GM12892 (cell line): ENCODE data around the gene RBM34.

Source experiments
- POLR2A ChIP-seq: IDR thresholded peaks from 2 replicates; pipeline ENCODE4 v1.6.1; 2011; ENCODE audit warnings: low read depth, low read length, control low read depth
- POLR2AphosphoS5 ChIP-seq: IDR thresholded peaks from 2 replicates; pipeline ENCODE4 v1.6.1; 2011; ENCODE audit warnings: low read depth, low read length, control low read depth
- TAF1 ChIP-seq: IDR thresholded peaks from 2 replicates; pipeline ENCODE4 v1.6.1; 2011; ENCODE audit warnings: low read depth, mild to moderate bottlenecking, control low read depth, low read length, borderline replicate concordance

DNA sequence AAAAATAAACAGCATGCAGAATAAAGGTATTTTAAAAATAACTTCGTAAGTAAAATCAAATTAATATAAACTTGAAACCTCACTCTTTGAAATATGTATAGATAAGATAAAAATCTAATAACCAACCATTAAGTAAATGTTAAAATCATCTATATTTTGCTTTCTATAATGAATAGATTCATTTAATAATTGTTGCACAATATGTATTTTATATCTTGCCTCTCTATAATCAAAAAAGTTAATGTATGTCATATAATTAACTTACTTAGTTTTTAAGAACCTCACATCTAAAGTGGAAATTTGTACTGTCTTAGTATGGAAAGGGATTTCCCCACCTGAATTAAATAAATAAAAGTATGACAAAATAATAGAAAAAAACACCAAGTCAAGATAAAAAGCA lies 42.4 kb upstream of the RBM34 start:
- TF ChIP-seq POLR2AphosphoS5 (no peak), TAF1 (no peak), POLR2A (no peak)
